Mesothelial cell of epicardium (in vitro differentiated cells): Measurements from ENCODE around the gene SELENOF. TPM values are rescaled to one million over a fixed set of nuclear protein-coding genes. Genes with fewer than 3 reads are reported as not detected.
A peak's percentile ranks its signal among the peaks of the same experiment; 100 is the strongest.

Experiments
- DNase-seq, 2 experiments: peaks; one replicate each; pipeline ENCODE4 v3.0.0; 2021; ENCODE audit warnings: low spot score in 2 of 2; ENCODE audit not compliant: unreplicated experiment in 2 of 2
- H3K27ac Mint-ChIP-seq: 2 replicates; pipeline ENCODE4 v1.8.0; 2021; ENCODE audit warnings: mixed read lengths
- H3K27me3 Mint-ChIP-seq: 2 replicates; pipeline ENCODE4 v1.8.0; 2021; ENCODE audit warnings: low read depth, mixed read lengths
- H3K36me3 Mint-ChIP-seq: 2 replicates; pipeline ENCODE4 v1.8.0; 2021; ENCODE audit warnings: mixed read lengths
- H3K4me1 Mint-ChIP-seq: 2 replicates; pipeline ENCODE4 v1.8.0; 2021; ENCODE audit warnings: mixed read lengths
- H3K4me3 Mint-ChIP-seq: 2 replicates; pipeline ENCODE4 v1.8.0; 2021; ENCODE audit warnings: mild to moderate bottlenecking, moderate library complexity, mixed read lengths
- H3K9me3 Mint-ChIP-seq: 2 replicates; pipeline ENCODE4 v1.8.0; 2021; ENCODE audit warnings: mixed read lengths
- CTCF ChIP-seq: fragments of 200-600 bp; sonication (generic); IDR thresholded peaks from one replicate; pipeline ENCODE4 v1.5.0; 2021; ENCODE audit warnings: antibody characterized with exemption; ENCODE audit not compliant: unreplicated experiment
- total RNA-seq: library from RNA; stranded (reverse); gene quantifications from 3 replicates; pipeline ENCODE4 v1.2.1, GENCODE V29; 2021

Gene SELENOF
- total RNA-seq, 1 donor from 2014 or later: 150 TPM

GRCh38 chr1:86888327-86888726 is 25.6 kb downstream of the SELENOF start:
- H3K9me3 Mint-ChIP-seq: peaks cover 4% of the 10 kb centered on the region
- DNase-seq: no peak
- H3K4me3 Mint-ChIP-seq: no peak overlapping the region
- no peak overlapping the region for H3K27ac Mint-ChIP-seq
- peaks cover 2% of the 10 kb centered on the region for H3K4me1 Mint-ChIP-seq
- peaks cover 15% of the 10 kb centered on the region for H3K36me3 Mint-ChIP-seq
- H3K27me3 Mint-ChIP-seq: no peaks in the 10 kb centered on the region
- TF ChIP-seq CTCF: no peak

DNA sequence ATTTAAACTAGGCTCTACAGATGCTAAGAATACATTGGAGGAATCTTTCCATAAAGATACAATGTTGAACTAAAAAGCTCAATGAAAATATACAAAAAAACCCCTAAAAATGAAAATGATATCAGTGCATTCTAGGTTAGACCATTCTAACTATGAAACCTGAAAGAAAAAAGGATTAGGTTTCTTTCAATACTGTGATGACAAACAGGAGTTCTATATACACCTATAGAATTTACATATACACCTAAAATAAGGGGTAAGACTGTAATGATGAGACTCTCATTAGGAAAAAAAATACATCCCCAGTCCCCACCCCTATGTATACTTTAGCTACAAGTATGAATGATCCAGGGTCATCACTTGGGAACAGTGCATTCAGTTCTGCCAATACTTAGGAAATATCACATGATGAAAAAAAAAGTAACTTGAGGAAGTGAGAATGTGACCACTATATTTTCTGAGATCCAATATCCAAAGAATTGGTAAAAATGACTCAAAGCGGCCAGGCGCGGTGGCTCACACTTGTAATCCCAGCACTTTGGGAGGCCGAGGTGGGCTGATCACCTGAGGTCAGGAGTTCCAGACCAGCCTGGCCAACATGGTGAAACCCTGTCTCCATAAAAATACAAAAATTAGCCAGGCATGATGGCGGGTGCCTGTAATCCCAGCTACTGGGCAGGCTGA is 26.3 kb downstream of the SELENOF start:
- Mint-ChIP-seq H3K9me3 (peaks cover 4% of the 10 kb centered on the region), H3K36me3 (peaks cover 15% of the 10 kb centered on the region), H3K27me3 (no peaks in the 10 kb centered on the region), H3K4me3 (no peak overlapping the region), H3K4me1 (peaks cover 2% of the 10 kb centered on the region), H3K27ac (peak overlapping the region; percentile 39)
- TF ChIP-seq CTCF: no peak
- no peak for DNase-seq

- H3K27ac Mint-ChIP-seq: no peak overlapping the region
- H3K4me1 Mint-ChIP-seq: no peaks in the 10 kb centered on the region
- peaks cover 9% of the 10 kb centered on the region for H3K36me3 Mint-ChIP-seq
Observed at GRCh38 chr1:86875722-86876121, 38.2 kb downstream of the SELENOF start.

DNA sequence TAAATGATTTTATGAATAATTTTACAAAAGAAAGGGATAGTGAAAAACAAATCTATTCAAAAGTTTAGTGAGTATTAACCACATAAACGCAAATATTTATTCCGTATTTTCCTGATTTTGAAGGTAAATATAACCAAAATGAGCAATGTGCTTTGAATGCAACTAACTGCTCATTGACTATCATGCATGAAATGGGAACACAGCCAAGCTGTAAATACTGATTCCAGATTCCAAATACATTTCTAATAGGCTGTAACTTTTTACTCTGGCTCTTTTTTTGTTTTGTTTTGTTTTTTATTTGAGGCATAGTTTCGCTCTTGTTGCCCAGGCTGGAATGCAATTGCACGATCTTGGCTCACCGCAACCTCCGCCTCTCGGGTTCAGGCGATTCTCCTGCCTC is 41.8 kb downstream of the SELENOF start:
- DNase-seq: no peak
- Mint-ChIP-seq H3K9me3 (no peaks in the 10 kb centered on the region), H3K36me3 (peaks cover 8% of the 10 kb centered on the region), H3K4me3 (no peak overlapping the region), H3K27ac (no peak overlapping the region), H3K27me3 (no peaks in the 10 kb centered on the region), H3K4me1 (no peaks in the 10 kb centered on the region)
- TF ChIP-seq CTCF: no peak

More at GRCh38 chr1:86875722-86876121, 38.2 kb downstream of the SELENOF start:
- no peak for TF ChIP-seq CTCF
- no peaks in the 10 kb centered on the region for H3K9me3 Mint-ChIP-seq
- no peak for DNase-seq
- no peaks in the 10 kb centered on the region for H3K27me3 Mint-ChIP-seq
- no peak overlapping the region for H3K4me3 Mint-ChIP-seq

GRCh38 chr1:86871001-86871400 is 42.9 kb downstream of the SELENOF start:
- no peak for DNase-seq

More at GRCh38 chr1:86871001-86871400, 42.9 kb downstream of the SELENOF start:
- Mint-ChIP-seq H3K4me1 (no peaks in the 10 kb centered on the region), H3K9me3 (no peaks in the 10 kb centered on the region), H3K36me3 (peaks cover 13% of the 10 kb centered on the region), H3K4me3 (no peak overlapping the region), H3K27me3 (no peaks in the 10 kb centered on the region), H3K27ac (no peak overlapping the region)
- no peak for TF ChIP-seq CTCF
